HG02610 (cell line): ENCODE data around the gene IFITM10.

ENCODE experiments used
- ATAC-seq: cut with Tn5 transposase; IDR thresholded peaks from one replicate; pipeline ENCODE4 v1.9.1; 2021; ENCODE audit warnings: mild to moderate bottlenecking, moderate library complexity; ENCODE audit not compliant: unreplicated experiment

IFITM10 gene

DNA sequence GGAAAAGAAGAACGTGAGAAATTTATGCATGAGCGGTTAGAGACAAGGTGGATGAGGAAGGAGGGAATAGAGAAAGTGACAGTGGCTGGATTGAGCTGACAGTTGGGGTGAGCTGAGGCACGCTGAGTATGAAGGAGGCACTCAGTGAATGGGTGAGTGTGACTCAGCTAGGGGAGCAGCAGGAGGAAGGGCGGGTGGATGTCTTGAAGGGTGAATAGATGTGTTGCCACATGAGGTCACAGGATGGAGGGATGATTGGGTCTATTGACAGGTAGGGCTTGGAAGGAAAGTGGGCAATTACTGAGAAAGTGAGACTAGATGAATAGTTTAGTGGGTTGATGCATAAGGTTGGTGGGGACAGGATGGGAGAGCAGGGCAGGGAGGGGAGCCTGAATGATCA, 8.0 kb downstream of the IFITM10 start:
- ATAC-seq = no peak

DNA sequence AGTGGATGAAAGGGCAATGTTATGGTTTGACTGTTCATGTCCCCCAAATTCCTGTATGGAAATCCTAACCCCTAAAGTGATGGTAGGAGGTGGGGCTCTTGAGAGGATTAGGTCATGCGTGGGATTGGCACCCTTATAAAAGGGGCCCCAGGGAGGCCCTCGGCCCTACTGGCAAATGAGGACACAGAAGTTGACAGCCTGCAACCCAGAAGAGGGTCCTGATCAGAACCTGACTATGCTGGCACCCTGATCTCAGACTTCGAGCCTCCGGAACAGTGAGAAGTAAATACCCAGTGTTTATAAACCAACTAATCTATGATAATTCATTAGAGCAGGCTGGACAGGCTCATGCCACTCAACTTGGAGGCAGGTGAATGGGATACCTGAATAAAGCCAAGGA, 8.7 kb downstream of the IFITM10 start:
- ATAC-seq = no peak

DNA sequence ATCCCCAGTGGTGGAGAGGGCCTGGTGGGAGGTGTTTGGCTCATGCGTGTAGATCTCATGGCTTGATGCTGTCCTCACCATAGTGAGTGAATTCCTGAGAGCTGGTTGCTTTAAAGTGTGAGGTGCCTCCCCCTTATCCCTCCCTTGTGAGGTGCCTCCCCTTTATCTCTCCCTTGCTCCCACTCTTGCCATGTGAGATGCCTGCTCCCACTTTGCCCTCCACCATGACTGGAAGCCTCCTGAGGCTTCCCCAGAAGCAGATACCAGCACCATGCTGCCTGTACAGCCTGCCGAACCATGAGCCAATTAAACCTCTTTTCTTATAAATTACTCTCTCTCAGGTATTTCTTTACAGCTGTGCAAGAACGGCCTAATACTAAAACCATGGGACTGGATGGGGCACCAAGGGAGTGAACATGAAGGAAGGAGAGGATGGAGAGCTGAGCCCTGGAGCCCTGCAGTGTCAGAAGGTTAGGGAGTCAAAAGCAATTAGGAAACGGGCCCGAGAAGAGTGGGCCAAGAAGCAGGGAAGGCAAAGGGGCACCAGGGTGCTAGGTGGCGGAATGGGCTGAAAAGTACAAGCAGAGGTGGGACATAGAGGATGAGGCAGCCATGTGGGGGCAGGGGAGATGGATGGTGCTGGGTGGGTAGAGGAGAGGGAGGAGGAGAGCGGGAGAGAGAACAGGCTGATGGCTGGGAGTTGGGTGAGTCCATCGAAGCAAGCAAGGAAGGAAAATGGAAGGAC, 9.4 kb downstream of the IFITM10 start:
- no peak for ATAC-seq

DNA sequence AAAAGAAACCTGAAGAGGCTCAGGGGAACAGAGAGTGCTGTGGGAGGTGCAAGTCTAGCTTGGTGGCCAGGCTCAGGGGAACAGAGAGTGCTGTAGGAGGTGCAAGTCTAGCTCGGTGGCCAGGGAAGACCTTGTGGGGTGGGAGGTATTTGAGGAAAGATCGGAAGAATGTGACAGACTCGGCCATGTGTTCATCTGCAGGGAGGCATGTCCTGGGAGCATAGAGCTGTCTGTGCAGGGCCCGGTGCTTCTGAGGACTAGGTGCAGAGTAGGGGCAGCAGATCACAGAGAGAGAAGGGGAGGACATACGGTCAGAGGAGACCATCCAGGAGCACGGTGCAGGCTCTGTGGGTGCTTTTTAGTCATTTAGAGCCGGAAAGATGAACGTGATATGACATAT, 10.8 kb downstream of the IFITM10 start:
- ATAC-seq = no peak

DNA sequence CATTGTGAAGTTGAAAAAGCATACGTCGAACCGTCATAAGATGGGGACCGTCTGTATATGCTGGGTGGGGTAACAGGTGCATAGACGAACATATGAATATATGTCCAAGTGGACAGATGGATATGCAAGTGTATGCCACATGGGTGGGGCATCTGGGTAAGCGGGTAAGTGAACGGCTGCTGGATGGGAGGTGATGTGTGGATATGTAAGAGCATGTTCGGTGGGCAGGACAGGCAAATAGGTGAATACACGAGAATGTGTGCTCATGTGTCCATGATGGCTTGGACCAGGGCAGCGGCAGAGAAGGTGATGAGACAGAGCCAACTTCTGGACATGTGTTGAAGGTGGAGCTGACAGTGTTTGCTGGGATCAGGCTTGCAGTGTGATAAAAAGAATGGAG, 12.0 kb downstream of the IFITM10 start:
- no peak for ATAC-seq

DNA sequence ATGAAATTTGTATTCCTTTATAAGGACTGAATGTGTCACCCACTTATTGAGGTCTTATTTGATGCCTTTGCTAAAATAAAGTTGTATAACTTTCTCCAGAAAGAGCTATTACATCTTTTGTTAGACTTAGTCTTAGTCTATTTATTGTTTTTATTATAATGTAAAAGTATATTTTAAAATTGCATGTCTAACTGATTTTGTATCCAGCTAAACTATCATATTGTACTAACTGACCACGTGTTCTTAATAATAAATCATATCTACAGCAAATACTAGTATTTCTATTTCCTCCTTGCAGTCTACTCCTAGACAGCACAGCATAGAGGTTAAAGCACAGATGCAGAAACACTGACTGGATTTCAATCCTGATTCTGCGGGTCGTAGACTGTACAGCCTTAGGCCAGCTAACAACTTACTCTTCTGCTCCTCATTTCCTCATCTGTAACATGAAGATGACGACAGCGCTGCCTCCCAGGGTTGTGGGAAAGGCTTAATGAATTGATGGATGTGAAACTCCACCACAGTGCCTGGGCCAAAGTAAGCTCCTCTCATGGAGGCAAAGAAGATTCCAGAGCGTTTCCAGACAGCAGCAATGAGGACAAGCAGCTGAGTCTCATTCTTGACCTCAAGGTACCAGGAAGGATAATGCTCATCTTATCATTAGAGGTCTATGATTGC, 13.2 kb downstream of the IFITM10 start:
- ATAC-seq = no peak

DNA sequence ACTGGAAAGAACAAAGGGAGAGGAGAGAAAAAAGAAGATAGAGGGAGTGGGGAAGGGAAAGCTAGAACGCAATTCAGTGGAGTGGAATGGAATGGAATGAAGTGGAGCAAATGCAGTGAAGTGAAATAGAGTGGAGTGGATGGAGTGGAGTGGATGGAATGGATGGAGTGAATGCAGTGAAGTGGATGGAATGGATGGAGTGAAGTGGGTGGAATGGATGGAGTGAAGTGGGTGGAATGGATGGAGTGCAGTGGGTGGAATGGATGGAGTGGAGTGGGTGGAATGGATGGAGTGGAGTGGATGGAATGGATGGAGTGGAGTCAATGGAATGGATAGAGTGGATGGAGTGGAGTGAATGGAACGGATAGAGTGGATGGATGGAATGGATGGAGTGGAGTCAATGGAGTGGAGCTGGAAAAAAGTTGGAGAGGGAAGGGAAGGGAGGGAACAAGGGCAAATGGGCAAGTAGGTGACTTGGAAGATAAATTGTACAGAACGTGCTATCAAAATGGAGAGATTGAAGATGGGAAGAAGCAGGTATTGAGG, 13.9 kb downstream of the IFITM10 start:
- no peak for ATAC-seq

DNA sequence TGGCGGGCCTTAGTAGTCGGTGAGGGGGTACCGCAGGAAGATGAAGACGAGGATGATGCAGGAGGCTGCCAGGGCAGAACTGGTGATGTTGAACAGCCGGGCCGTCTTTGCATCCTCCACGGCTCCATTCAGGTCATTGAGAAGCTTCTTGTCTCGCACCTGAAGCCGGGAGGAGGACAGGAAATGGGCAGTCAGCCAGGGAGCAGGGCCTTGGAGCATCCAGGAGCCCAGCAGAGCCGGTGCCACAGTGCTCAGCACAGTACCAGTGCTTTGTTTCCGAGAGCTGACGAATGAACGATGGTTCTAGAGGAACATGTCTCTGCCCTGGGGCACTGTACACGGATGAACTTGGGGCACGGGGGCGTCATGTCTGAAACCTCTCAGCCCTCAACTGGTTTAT, 15.1 kb downstream of the IFITM10 start:
- ATAC-seq = no peak

DNA sequence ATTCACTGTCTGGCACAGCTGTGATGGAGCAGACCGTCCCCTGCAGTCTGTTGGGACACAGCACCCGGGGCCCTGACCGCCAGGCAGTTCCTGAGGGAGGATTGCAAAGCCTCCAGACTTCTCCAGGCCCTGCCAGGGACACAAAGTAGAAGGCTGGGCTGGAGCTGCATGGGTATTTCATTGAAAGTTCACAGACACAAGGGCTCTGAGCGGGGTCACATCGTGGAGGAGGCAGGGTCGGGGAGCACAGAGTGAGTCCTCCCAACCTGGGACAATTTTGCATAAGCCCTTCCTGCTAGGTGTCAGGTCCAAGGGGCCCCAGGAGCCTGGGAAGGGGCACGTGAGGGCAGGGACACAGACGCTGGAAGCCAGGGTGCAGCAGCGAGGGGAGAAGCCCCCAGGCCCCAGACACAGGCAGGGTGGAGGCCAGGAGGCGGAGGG, 15.7 kb downstream of the IFITM10 start:
- ATAC-seq = no peak

DNA sequence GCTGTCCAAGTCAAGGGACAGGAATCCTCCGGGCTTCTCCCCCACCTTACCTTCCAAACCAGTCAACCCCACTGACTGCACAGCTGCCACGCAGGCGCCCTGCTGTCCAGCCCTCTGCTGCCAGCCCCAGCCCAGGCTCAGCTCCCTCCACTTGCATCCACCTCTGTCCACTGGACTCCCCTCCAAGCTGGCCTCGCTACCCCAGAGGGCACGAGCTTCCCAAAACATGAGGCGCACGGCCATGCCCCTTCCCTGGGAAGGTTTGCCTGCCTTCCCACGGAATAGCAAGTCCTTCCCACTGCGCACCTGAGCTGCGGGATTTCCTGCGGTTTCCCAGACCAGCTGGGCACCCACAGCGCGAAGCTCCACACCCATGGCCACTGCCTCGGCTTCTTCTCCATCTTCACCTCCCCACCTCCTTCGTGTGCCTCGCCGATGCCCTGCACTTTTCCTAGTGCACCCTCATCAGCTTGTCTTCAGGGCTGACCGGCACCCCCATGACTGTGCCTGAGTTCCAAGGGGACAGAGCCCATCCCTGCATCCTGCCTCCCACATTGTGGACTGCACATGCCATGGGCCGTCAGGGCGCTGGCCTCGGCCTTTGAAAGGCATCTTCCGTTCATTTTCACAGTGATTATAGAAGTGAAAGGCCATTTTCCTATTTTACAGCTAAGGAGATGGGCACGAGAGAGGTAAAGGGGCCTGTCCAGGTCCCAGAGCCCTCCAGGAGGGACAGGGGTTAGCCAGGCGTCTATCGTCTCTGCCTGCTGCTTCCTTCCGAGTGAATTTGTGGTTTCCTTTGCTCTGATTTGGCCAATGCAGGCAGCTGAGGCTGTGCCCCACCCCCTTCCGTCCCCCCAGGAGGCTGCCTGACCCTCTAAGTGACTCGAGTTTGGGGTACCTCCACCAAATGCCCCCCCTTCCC, 16.4 kb downstream of the IFITM10 start:
- no peak for ATAC-seq

DNA sequence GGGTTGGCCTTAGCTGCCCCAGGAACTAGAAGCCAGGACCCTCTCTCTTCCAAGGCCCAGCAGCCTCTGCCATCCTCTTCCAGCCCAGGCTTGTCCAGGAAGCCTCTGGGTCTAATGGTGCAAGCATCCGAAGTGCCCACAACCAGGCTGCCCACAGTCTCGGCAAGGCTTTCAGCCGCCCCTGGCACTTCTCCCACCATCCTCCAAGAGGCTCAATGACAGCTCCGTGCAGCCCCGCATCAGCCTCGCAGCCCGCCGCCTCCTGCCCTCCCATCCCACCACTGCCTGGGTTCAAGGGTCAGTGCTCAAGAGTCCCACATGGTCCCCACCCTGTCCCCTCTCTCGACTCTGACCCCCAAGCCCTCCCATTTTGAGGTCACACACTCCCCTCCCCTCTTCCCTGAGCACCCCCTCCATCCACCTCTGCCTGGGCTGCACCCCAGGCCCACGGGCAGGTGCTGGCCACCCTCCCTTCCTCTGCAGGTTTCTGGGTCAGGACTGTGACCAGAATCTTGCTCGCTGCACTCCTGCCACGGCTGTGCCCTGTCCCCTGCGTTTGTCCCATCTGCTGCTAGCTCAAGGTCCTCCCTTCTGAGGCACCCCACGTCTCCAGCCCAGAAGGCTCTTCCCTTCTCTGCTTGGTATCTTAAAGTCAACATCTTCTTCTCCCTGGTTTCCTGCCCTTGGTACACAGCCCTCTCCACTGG, 17.2 kb downstream of the IFITM10 start:
- no peak for ATAC-seq

DNA sequence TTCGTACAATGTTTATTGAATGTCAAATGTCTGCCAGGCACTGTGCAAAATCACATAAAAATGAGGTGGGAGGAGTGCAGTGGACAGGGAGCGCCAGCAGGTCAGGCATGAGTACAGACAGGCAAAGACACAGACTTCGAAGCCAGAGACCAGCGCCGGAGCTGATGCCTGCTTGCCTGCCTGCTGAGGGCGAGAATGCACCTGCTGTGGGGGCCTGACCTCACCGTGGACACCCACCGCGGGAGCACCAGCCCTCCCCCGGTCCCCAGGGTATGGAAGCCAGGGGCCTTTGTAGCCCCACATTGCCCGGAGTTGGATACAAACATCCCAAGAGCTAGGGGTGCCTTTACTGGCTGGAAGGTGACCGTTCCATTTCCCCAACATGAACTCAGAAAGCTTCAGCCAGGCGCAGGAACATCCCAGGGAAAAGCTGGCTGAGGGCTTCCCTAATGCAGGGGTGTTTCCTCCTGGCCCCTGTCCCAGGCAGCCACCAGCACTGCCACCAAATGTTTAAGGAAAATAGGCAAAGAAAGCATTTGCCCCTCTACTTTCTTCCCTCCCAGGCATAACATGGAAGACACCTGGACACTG, 17.9 kb downstream of the IFITM10 start:
- no peak for ATAC-seq

DNA sequence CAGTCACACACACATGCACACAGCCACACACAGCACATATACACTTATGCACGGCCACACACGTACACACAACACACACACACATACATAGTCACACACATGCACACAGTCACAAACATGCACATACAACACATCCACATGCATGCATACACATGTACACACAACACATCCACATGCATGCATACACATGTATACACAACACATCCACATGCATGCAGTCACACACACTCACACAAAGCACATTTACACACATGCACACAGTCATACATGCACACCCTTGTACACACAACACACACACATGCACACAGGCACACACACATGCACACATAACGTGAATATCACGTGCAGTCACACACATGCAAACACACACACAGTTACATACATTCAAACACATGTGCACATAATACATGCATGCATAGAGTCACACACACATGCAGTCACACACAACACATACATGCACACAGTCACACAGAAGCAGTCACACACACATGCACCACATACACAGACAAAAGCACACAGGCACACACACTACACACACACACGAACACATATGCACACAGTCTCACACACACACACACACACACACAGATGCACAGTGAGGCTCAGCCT, 18.8 kb downstream of the IFITM10 start:
- no peak for ATAC-seq

DNA sequence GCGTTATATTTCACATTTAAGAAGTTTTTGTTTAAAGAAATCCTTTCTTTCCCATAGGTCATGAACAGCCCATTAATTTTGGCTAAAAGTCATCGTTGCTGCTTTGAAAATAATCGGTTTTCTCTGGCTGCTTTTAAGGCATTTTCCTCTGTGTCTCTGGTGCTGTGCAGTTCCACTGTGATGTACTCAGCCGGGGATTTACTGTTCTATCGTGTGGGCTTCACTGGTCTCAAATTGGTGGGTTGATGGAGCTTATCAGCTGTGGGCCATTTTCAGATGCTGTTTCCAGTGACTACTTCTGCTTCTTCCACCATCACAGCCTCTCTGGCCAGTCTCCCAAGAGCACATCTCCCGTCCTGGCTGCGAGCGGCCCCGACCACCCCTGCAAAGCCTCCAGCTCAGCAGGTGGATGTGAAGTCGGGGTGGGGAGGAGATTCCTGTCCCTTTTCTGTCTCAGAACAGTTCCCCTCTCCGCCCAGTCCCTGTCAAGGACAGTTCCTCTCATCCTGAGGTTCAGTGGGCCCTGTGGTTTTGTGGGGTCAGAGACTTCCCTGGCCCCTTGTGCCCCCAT, 20.3 kb downstream of the IFITM10 start:
- no peak for ATAC-seq

DNA sequence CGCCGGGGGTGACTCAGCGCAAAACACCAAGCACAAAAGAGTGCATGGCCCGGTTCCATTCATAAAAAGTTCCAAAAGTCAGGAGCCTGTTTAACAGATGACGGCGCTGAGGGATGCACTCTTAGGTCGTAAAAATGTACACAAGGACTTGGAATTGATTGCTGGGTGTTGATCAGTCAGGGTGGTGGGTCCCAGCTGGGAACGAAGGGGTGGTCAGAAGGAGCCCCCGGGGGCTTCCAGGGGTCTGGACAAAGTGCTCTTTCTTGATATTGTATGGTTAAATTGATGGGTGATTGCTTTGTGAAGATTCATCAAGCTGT, 20.7 kb downstream of the IFITM10 start:
- ATAC-seq = no peak

DNA sequence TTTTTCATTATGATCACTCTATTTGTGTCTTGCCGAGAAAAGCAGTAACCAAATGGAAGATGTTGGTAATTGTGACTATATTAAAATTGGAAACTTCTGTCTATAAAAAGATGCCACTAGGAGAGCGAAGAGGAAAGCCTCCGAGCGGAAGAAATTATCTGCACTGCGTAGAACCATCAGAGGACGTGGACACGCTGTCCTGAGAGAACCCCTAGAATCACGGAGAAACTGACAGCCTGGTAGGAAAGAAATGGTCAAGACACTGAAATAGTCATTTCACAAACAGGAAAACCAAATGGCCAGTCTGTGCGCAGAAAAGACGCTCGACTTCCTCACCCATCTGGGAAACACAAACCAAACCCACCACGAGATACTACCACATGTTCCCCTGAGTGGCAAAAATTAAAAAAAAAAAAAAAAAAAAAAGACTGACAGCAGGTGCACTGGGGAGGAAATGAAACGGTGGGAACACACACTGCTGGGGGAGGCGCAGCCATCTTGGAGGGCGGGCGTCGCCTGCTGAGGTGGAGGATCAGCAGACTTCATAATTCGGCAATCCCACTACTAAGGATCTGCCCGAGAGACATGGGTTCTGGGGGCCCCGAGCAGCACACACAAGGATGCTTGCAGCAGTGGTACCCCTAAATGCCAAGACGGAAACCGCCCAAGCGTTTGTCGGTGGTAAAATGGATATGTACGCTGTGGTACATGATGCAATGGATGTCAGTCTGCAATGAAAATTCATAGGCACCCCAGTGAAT, 21.3 kb downstream of the IFITM10 start:
- ATAC-seq = no peak

DNA sequence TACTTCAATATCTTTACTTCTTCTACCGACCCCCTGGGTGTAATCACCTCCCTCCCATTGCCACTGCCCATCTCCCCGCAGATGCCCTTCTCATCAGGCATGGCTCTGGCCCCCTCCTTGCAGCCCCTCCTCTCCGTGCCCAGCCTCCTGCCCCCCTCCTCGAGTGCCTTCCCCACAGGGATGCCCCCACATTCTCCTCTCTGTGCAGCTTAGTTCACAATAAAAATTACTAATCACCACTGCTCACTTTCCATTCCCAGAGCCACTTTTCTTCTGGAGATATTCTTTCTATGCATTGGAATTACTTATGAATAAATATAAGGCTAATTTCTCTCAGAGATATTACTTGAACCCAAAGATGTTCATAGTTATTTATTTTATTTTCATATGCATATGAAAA, 22.1 kb downstream of the IFITM10 start:
- ATAC-seq = no peak

DNA sequence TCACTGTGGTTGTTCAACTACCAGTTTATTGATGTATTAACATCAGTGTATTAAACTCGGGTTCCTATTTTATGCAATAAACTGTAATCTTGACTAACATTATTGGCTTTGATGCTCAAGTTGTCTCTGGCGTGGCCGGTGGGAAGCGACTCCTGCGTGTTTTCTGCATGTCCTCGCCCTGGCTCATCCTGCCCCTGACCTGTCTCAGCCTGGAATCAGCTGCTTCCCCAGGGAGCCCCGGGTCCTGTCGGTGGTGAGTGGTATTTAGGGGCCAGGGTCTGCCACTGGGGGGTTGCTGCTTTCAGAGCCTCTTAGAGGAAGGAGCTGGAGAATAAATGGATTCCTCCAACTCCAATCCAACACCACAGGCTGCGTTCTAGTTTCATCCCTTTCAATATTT, 22.5 kb downstream of the IFITM10 start:
- no peak for ATAC-seq

DNA sequence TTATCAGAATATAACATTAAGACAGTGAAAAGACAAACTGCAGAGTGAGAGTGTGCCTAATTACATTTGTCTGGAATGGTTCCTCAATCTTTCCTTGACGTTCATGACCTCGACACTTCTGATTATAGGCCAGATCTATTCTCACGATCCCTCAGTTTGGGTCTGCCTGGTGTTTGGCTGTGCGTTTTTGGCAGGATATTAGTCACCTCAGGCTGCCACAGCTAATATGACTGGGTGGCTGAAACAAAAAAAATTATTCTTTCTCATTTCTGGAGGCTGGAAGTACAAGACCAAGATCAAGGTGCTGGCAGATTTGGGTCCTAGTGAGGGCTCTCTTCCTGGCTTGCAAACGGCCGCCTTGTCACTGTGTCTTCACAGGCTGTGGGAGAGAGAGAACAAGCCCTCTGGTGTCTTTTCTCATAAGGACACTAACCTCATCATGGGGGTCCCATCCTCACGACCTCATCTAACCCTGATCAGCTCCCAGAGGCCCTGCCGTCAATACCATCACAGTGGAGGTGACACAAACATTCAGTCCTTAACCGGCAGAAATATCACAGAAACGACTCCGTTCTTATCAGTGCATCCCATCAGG, 23.2 kb downstream of the IFITM10 start:
- no peak for ATAC-seq
